ENCODE results near the gene EPS8.
"Not testable (repeated sequence)": the region's sequence is repeated elsewhere in the genome, so short reads cannot be mapped to it uniquely, and the experiment has no call there.

The EPS8 gene

DNA sequence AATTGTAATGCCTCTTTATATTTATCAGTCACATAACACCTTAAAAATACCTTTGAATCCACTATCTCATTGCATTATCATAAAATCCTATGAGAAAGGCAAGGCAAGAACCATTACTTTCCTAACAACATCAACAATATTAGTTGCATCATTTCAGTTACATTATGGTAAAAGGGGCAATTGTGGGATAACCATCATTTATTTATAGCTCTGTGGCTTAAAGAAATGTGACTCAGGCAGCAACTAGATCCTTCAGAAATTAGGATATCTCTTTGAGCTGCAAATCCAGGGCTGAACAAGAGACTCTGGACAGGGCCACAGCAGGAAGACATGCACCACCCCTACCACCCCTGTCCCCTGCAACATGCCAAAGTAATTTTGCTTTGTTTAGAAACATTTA is 36.4 kb downstream of the EPS8 start:
- DNase-seq, result no peak

GRCh38 chr12:15751741-15752140 is 37.4 kb downstream of the EPS8 start:
- no peak for DNase-seq

DNA sequence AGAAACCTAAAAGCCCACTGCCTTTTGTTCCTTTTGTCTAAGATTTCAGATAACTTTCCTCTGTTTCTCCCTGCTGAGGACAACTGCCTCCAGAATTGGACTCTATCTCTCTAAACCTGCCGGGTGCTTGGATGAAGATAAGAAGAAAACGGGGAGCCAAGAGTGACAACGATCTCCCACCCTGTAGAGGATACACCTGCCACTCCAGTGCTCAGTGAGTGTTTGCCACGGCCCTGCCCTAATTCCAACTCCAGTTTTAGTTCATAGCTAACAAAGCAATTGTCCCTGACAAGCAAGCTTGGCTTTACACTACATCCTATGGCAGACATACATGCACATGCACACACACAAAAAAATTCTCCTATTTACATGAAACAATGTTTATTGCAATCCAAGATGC is 39.3 kb downstream of the EPS8 start:
- DNase-seq, result no peak

DNA sequence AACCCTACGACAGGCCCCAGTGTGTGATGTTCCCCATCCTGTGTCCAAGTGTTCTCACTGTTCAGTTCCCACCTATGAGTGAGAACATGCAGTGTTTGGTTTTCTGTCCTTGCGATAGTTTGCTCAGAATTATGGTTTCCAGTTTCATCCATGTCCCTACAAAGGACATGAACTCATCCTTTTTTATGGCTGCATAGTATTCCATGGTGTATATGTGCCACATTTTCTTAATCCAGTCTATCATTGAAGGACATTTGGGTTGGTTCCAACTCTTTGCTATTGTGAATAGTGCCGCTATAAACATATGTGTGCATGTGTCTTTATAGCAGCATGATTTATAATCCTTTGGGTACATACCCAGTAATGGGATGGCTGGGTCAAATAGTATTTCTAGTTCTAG is 47.3 kb downstream of the EPS8 start:
- not testable (repeated sequence) for DNase-seq

DNA sequence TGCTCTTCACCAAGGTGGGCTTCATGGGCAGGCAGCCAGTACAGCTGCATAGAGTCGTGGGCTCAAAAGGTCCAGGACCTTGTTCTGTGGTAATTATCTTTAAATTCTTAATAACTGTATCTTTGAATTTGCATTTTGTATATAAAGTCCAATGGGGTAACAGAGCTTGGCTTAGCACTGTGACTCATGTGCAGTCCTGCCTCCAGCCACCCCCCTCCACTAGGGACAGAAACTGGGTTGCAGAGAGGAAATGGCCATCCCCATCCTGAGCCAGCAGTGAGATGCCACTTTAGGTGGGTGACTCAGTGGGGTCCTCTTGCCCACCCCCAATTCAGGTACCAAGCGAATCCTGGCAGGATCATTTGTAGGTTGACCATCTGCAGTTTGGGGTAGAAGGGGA is 48.1 kb downstream of the EPS8 start:
- DNase-seq, result no peak

DNA sequence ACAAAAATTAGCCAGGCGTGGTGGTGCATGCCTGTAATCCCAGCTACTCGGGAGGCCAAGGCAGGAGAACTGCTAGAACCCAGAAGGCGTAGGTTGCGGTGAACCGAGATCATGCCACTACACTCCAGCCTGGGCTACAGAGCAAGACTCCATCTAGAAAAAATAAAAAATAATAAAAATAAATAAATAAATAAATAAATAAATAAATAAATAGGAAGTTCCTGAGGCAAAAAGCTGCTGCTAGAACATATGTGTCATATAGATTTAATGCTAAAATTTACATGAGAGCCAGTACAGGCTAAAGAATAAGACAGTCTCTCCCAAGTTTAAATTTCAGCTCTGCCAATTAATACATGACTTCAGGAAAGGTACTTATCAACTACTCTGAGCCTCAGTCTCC is 48.8 kb downstream of the EPS8 start:
- DNase-seq, result not testable (repeated sequence)

GRCh38 chr12:15738438-15739015 is 50.7 kb downstream of the EPS8 start:
- no peak for DNase-seq

GRCh38 chr12:15735837-15736615 is 53.2 kb downstream of the EPS8 start:
- no peak for DNase-seq

DNA sequence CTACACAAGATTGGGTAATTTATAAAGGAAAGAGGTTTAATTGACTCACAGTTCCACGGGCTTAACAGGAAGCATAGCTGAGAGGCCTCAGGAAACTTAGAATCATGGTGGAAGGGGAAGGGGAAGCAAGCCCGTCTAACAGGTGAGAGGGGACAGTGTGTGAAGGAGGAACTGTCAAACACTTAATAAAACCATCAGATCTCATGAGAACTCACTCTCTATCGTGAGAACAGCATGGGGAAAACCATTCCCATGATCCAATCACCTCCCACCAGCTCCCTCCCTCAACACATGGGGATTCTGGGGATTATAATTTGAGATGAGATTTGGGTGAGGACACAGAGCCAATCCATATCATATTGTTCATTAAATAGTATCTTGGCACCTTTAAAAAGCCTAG is 56.1 kb downstream of the EPS8 start:
- no peak for DNase-seq

DNA sequence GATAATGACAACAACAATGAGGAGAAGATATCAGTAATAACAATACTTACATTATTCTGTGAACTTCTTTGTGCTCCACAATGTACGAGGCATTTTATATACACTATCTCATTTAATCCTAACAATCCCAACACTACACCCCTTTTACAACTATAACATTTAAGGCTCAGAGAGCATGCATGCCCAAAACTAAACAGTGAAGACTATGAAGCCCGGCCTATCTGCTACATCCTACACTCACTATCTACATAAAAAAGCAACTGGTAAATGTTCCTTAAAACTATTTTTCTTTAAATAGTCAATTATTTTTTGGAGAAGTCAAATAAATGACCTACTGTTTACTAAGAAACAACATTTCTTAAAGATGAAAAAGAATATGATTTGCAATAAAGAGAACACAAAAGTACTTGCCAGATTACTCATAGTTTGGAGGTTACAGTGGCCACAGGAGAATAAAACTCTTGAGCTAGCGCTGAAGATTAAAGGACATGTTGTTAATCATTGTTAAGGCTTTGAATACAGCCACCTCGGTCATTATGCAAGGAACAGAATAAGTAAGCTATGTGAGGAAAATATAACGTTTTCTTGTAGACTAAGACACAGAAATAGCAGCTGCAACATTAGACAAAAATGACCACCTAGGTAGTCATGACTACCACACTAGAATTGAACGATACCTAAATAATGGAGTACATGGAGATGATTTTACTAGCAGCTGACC is 56.7 kb downstream of the EPS8 start:
- no peak for DNase-seq

DNA sequence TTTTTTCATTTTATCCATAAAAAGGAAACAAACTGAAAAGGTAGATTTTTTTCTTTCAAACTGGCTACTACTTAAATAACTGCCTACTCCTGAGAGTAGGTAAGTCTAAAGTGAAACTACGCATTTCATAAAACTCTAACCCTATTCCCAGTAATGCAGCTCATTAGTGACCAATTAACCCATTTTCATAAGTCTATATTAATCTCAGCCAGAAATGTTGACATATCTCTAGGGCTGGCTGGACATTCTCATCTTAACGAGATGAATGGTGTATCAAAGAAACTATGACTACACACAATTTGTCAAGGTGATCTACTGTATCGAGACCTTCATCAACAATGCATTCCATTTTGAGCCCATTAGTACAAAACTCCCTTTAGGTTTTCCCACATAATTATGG is 57.2 kb downstream of the EPS8 start:
- DNase-seq, result no peak

GRCh38 chr12:15729097-15729496 is 60.1 kb downstream of the EPS8 start:
- DNase-seq, result no peak

- no peak for DNase-seq
Observed at GRCh38 chr12:15728118-15728598, 61.0 kb downstream of the EPS8 start.

DNA sequence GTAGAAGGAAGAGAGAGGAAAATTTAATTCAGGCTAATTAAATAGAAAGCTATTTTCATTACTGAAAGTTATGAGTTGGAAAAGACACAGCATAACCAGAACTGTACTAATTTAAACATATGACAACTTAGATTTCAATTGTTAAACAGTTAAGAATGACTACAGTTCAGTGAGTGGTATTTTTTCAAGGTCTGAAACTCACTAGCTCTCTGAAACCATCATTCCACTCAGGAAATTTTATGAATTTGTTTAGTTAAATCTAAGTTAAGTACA is 62.4 kb downstream of the EPS8 start:
- DNase-seq, result no peak

- no peak for DNase-seq
Observed at GRCh38 chr12:15726027-15726877, 62.9 kb downstream of the EPS8 start.

- no peak for DNase-seq
Observed at GRCh38 chr12:15722951-15723350, 66.2 kb downstream of the EPS8 start.

DNA sequence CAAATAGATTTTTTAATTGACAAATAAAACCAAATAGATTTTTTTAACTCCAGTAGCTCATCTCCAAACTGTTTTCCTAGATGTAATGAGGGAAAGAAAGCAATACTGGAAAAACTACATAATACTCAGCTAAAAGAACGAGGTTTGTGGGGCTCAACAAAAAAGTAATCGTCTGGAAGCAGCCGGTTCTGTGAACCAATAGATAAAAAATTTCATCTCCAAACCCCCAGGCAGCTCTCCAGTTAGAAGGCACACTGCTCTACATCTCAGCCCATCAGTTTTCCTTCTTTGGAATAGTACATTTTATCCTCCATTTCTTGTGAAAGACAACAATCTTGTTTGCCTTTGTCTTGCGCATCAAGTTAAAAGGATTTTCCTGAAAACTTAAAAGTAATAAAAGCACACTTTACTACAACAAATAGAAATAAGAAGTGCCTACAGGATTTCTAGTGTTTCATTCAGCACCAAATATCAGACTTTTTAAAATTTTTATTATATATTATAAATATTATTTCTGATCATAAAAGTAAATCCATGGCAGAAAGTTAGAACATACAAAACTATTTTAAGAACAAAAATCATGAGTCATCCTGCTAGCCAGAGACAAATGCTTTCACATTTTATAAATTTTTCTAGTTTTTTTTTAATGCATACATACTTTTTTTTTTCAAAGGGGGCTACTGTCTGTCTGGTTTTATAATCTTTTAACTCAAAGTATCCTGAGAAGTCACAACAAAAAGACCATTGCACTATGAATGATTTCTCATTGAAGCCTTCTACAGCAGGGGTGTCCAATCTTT is 67.7 kb downstream of the EPS8 start:
- no peak for DNase-seq

- no peak for DNase-seq
Observed at GRCh38 chr12:15720295-15720694, 68.9 kb downstream of the EPS8 start.

DNA sequence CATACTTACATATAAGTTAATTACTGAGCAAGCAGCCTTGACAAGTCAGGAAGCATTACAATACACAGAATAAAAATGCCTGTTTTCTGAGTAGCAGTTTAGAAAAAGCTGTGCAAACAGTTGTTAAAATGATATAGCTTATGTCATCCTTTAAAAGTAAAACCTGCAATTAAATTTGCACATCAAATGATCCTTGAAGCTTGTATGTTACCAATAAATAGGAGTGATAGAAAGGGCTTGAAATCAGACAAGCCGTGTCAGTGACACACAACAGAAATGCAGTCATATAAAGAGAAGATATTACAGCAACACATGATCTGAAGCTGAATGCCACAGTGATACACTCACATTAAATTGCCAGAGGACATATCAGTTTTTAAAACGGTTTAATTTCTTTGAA is 70.0 kb downstream of the EPS8 start:
- DNase-seq, result no peak

DNA sequence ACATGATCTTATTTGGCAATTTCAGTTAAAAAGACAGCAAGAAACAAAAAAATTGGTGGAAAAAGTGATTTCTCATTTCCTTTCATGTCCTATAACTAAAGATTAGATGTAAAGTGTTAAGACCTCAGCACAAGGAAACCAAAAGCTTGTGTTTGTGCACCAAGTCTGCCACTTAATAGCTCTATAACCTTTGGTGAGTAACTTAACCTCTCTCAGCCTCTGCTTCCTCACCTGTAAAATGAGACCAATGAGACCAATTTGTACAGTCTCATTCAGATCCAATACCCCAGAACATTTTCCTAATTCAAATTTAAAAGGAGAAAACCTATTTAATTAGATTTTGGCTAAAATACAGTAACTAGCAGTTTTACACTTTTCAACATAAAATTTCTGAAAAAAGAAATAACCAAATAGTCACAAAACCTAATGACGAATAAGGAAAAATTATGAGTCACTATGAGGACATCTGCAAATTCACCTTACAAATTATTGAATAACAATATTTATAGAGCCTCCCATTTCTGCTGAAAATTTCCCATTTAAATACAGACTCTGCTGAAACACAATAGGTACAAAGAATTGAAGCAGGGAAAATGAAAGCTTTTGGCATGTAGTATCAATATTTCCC is 71.1 kb downstream of the EPS8 start:
- DNase-seq, result no peak

- DNase-seq, result no peak
Observed at GRCh38 chr12:15716581-15716980, 72.6 kb downstream of the EPS8 start.

- no peak for DNase-seq
Observed at GRCh38 chr12:15714256-15714655, 74.9 kb downstream of the EPS8 start.

Data from activated CD4-positive, CD25-positive, alpha-beta regulatory T cell treated with anti-CD3 and anti-CD28 coated beads, Interleukin-2, amount 50 U/mL, for 72 hours (primary cell).